ENCODE results near the gene USP7. TPM values are rescaled to one million over a fixed set of nuclear protein-coding genes. Genes with fewer than 3 reads are reported as not detected.
"Not testable (repeated sequence)": the region's sequence is repeated elsewhere in the genome, so short reads cannot be mapped to it uniquely, and the experiment has no call there.

The USP7 gene
- total RNA-seq, 1 donor from 2014 or later = 41.3 TPM

DNA sequence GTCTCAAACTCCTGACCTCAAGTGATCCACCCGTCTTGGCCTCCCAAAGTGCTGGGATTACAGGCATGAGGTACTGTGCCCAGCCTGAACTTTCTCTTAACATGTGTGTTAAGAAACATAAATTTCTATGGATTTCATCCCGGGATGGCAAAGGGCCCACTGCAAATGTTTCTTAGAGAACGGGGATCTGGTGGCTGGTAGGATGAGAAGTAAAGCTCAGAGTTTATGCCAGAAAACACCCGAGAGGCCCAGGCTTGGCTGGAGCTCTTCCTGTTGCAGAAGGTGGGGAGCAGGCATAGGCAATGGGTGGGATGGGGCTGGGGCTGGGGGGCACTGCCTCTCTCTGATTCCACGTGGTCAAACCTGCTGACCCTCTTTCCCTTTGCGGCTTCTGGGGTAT is 89.3 kb downstream of the USP7 start:
- no peak overlapping the region for H3K4me3 ChIP-seq (ENCODE audit: low read depth, low read length)
- no peak for FAIRE-seq
- DNase-seq (ENCODE audit: low read depth) = no peak
- no peak for TF ChIP-seq CTCF (IDR thresholded peaks at IDR 0.05; ENCODE audit: insufficient read depth, low read length, severe bottlenecking)
- no peaks in the 10 kb centered on the region for H3K36me3 ChIP-seq (ENCODE audit: control insufficient read depth, insufficient read depth, low read length)
- no peaks in the 10 kb centered on the region for H3K27me3 ChIP-seq (ENCODE audit: control insufficient read depth, insufficient read depth, low read length)

DNA sequence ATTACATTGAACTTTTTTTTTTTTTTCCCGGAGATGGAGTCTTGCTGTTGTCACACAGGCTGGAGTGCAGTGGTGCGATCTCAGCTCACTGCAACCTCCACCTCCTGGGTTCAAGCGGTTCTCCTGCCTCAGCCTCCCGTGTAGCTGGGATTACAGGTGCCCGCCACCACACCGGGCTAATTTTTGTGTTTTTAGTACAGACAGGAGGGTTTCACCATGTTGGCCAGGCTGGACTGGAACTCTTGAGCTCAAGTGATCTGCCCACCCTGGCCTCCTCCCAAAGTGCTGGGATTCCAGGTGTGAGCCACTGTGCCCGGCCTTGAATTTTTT is 89.9 kb downstream of the USP7 start:
- FAIRE-seq; H3K4me3 ChIP-seq (ENCODE audit: low read depth, low read length); H3K27me3 ChIP-seq (ENCODE audit: control insufficient read depth, insufficient read depth, low read length); H3K36me3 ChIP-seq (ENCODE audit: control insufficient read depth, insufficient read depth, low read length); DNase-seq (ENCODE audit: low read depth): not testable (repeated sequence)

GRCh38 chr16:8872967-8873865 is 90.5 kb downstream of the USP7 start:
- TF ChIP-seq CTCF (IDR thresholded peaks at IDR 0.05; ENCODE audit: insufficient read depth, low read length, severe bottlenecking) = peak; percentile 20
- Histone ChIP-seq H3K4me3 (ENCODE audit: low read depth, low read length) (no peak overlapping the region), H3K27me3 (ENCODE audit: control insufficient read depth, insufficient read depth, low read length) (no peaks in the 10 kb centered on the region), H3K36me3 (ENCODE audit: control insufficient read depth, insufficient read depth, low read length) (no peaks in the 10 kb centered on the region)
- DNase-seq (ENCODE audit: low read depth) (no peak), FAIRE-seq (no peak)

DNA sequence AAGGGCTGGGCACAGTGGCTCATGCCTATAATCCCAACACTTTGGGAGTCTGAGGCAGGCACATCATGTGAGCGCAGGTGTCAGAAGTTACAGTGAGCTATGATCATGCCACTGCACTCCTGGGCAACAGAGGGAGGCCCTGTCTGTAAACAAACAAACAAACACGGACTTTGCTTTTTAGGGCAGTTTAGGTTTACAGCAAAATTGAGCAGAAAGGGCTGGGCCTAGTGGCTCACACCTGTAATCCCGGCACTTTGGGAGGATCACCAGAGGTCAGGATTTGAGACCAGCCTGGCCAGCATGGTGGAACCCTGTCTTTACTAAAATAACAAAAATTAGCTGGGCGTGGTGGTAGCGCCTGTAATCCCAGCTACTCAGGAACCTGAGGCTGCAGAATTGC is 91.6 kb downstream of the USP7 start:
- no peaks in the 10 kb centered on the region for H3K36me3 ChIP-seq (ENCODE audit: control insufficient read depth, insufficient read depth, low read length)
- H3K4me3 ChIP-seq (ENCODE audit: low read depth, low read length) = no peak overlapping the region
- DNase-seq (ENCODE audit: low read depth) (no peak), FAIRE-seq (no peak)
- no peaks in the 10 kb centered on the region for H3K27me3 ChIP-seq (ENCODE audit: control insufficient read depth, insufficient read depth, low read length)
- TF ChIP-seq CTCF (IDR thresholded peaks at IDR 0.05; ENCODE audit: insufficient read depth, low read length, severe bottlenecking) = no peak

DNA sequence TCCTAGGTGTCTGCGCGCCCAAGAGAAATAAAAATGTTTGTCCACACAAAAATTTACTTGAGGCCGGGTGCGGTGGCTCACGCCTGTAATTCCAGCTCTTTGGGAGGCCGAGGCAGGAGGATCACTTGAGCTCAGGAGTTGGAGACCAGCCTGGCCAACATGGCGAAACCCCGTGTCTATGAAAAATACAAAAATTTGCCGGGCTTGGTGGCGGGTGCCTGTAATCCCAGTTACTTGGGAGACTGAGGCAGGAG is 93.8 kb downstream of the USP7 start:
- not testable (repeated sequence) for FAIRE-seq; H3K36me3 ChIP-seq (ENCODE audit: control insufficient read depth, insufficient read depth, low read length); H3K4me3 ChIP-seq (ENCODE audit: low read depth, low read length); DNase-seq (ENCODE audit: low read depth); H3K27me3 ChIP-seq (ENCODE audit: control insufficient read depth, insufficient read depth, low read length)

DNA sequence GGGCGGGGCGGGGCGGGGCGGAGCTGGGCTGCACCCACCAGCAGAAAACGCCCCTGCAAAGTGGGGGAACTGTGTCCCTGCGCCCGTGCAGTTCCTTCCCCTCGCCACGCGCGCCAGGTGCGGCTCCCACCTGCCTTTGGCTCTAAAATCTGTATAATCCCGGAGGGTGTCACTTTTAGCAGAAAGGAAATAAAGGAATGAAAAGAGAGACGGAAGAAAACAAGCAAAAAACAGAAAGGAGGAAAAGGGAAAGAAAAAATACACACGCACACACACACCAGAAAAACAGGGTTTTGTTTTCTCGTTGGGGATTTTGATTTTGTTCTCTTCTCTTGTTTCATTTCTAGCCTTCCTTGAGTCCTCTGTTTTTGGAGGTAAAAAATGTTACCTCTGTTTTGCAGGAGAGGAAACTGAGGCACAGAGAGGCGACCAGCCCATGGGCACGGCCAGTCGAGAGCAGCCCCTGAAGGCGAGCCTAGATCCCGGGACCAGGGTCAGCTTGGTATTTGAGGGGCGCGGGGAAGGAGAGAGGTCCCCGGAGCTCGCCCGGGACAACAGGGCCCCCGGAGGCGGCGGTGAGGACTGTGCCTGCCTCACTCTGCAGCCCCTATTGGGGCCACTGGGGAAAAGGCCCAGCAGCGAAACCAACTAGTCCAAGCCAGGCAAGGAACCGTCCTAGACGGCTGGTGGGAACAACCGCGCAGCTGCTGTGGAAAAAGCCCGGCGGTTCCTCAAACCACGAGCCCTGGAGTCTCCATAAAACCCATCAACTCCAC is 94.3 kb downstream of the USP7 start:
- no peaks in the 10 kb centered on the region for H3K36me3 ChIP-seq (ENCODE audit: control insufficient read depth, insufficient read depth, low read length)
- no peak for FAIRE-seq
- TF ChIP-seq CTCF (IDR thresholded peaks at IDR 0.05; ENCODE audit: insufficient read depth, low read length, severe bottlenecking) = no peak
- DNase-seq (ENCODE audit: low read depth) = no peak
- peak overlapping the region; percentile 26 for H3K4me3 ChIP-seq (ENCODE audit: low read depth, low read length)
- H3K27me3 ChIP-seq (ENCODE audit: control insufficient read depth, insufficient read depth, low read length) = no peaks in the 10 kb centered on the region
